B cell (primary cell): ENCODE measurements around the gene FAHD2A. TPM values are rescaled to one million over a fixed set of nuclear protein-coding genes. Genes with fewer than 3 reads are reported as not detected.

Experiments
- ATAC-seq: fragments of 200-7000 bp; cut with Tn5 transposase; one replicate; pipeline ENCODE4 v1.10.0; 2021; ENCODE audit warnings: low read depth, mild to moderate bottlenecking, moderate number of reproducible peaks, moderate library complexity
- CTCF ChIA-PET: fragments of 350-600 bp; sonication (Branson Sonifier 250); formaldehyde crosslinking; loops from one replicate; lab custom pipeline; 2021; ENCODE audit warnings: antibody characterized with exemption, inconsistent platforms; lab: Charles Lee
- POLR2A ChIA-PET: fragments of 350-600 bp; sonication (Branson Sonifier 250); formaldehyde crosslinking; loops from one replicate; lab custom pipeline; 2021; ENCODE audit warnings: antibody characterized with exemption; lab: Charles Lee
- DNase-seq: peaks from one replicate; pipeline ENCODE4 v3.0.0; 2013
- H2AFZ ChIP-seq: 2 replicates; pipeline ENCODE4 v1.6.1; 2012; ENCODE audit warnings: mild to moderate bottlenecking, low read depth, low read length; ENCODE audit not compliant: insufficient read depth, poor library complexity, severe bottlenecking
- H3K27ac ChIP-seq, 2 donors: 1 replicate in 1 of 2; 2 replicates in 1 of 2; pipeline ENCODE4 v1.5.1; 2012 to 2013; ENCODE audit warnings: low read length in 2 of 2, mild to moderate bottlenecking in 2 of 2, moderate library complexity in 1 of 2
- H3K27me3 ChIP-seq, 4 experiments: fragments of 200-600 bp in 1 of 4; sonication (generic) in 1 of 4; replicated peaks in 1 of 4; 1 replicate in 2 of 4; 2 replicates in 2 of 4; pipeline versions ENCODE4 v1.6.1 to v1.7.0; 2013 to 2016; ENCODE audit warnings: low read length in 3 of 4, mild to moderate bottlenecking in 2 of 4, mixed read lengths in 1 of 4, moderate library complexity in 1 of 4; ENCODE audit not compliant: insufficient read depth in 4 of 4, control insufficient read depth in 3 of 4; ENCODE audit errors: control extremely low read depth in 1 of 4
- H3K36me3 ChIP-seq, 2 experiments: replicated peaks in 1 of 2; 1 replicate in 1 of 2; 2 replicates in 1 of 2; pipeline versions ENCODE4 v1.6.1 to v1.7.1; 2013; ENCODE audit warnings: low read length in 1 of 2; ENCODE audit not compliant: insufficient read depth in 2 of 2, control insufficient read depth in 1 of 2; ENCODE audit errors: control extremely low read depth in 1 of 2, extremely low read depth in 1 of 2
- H3K4me1 ChIP-seq, 2 donors: fragments of 200-600 bp in 1 of 2; sonication (generic) in 1 of 2; 1 replicate in 1 of 2; 2 replicates in 1 of 2; pipeline versions ENCODE4 v1.5.1 to v1.6.1; 2013 to 2017; ENCODE audit warnings: low read length in 2 of 2; ENCODE audit not compliant: control insufficient read depth in 2 of 2, insufficient read depth in 2 of 2
- H3K4me2 ChIP-seq: replicated peaks from 2 replicates; pipeline ENCODE3; 2012; ENCODE audit warnings: mild to moderate bottlenecking, low read depth, low read length; ENCODE audit not compliant: poor library complexity, severe bottlenecking
- H3K4me3 ChIP-seq, 5 experiments: fragments of 200-600 bp in 1 of 5; sonication (generic) in 1 of 5; 1 replicate in 3 of 5; 2 replicates in 2 of 5; pipeline versions ENCODE4 v1.5.1 to v1.7.0; 2011 to 2016; ENCODE audit warnings: low read length in 4 of 5, mild to moderate bottlenecking in 4 of 5, low read depth in 2 of 5, control low read depth in 1 of 5, moderate library complexity in 1 of 5; ENCODE audit not compliant: insufficient read depth in 1 of 5; ENCODE audit errors: control extremely low read depth in 1 of 5, extremely low read depth in 1 of 5
- H3K79me2 ChIP-seq: fragments of 200-600 bp; sonication (generic); one replicate; pipeline ENCODE4 v1.6.0; 2016; ENCODE audit warnings: low read length; ENCODE audit not compliant: control insufficient read depth, insufficient read depth
- H3K9ac ChIP-seq: fragments of 200-600 bp; sonication (generic); 2 replicates; pipeline ENCODE4 v1.6.1; 2017; ENCODE audit warnings: mild to moderate bottlenecking, low read length, moderate library complexity
- H3K9me3 ChIP-seq, 3 donors: one replicate each; pipeline versions ENCODE4 v1.6.1 to v1.7.1; 2013; ENCODE audit warnings: low read length in 2 of 3; ENCODE audit not compliant: control insufficient read depth in 2 of 3, insufficient read depth in 1 of 3; ENCODE audit errors: control extremely low read depth in 1 of 3
- H4K20me1 ChIP-seq: 2 replicates; pipeline ENCODE4 v1.6.0; 2012; ENCODE audit warnings: mild to moderate bottlenecking, low read length; ENCODE audit not compliant: insufficient read depth, control insufficient read depth, poor library complexity, severe bottlenecking
- H3K27ac Mint-ChIP-seq: one replicate; pipeline ENCODE4 v1.8.0; 2021; ENCODE audit warnings: mixed read lengths
- H3K27me3 Mint-ChIP-seq: one replicate; pipeline ENCODE4 v1.8.0; 2021; ENCODE audit warnings: mixed read lengths
- H3K4me1 Mint-ChIP-seq: one replicate; pipeline ENCODE4 v1.8.0; 2021; ENCODE audit warnings: mixed read lengths
- H3K4me3 Mint-ChIP-seq: one replicate; pipeline ENCODE4 v1.8.0; 2021; ENCODE audit warnings: mixed read lengths
- H3K9me3 Mint-ChIP-seq: one replicate; pipeline ENCODE4 v1.8.0; 2022; ENCODE audit warnings: mixed read lengths; ENCODE audit not compliant: insufficient read depth
- EZH2 ChIP-seq: IDR thresholded peaks from 2 replicates; pipeline ENCODE4 v1.6.1; 2012; ENCODE audit warnings: borderline replicate concordance, low read depth, mild to moderate bottlenecking, moderate library complexity, low read length; ENCODE audit not compliant: insufficient read depth, poor library complexity, severe bottlenecking
- WGBS: methylation state at CpG from one replicate; pipeline ENCODE4 v1.1.5; 2013; ENCODE audit warnings: missing lambda C conversion rate; ENCODE audit not compliant: insufficient coverage; 5-methylcytosine and 5-hydroxymethylcytosine counted together
- intact Hi-C: fragments of 100-400 bp; cut with micrococcal nuclease; formaldehyde crosslinking; loops from one replicate; pipeline ENCODE4 v1.10.0; 2022
- polyA plus RNA-seq: library from polyadenylated mRNA; depleted of rRNA; stranded (reverse); fragments of >200 nt; gene quantifications from 2 replicates; pipeline ENCODE4 v1.2.3, GENCODE V29; 2012
- total RNA-seq, 2 donors: library from RNA; stranded (reverse); fragments of 120-200 nt in 1 of 2; gene quantifications; 1 replicate in 1 of 2; 2 replicates in 1 of 2; pipeline versions ENCODE4 v1.2.3 to v1.2.4, GENCODE V29; 2013 to 2022
- TF ChIP-seq, protein P1 (sequence below): fragments of 200-600 bp; IDR thresholded peaks from one replicate; pipeline ENCODE4 v1.8.0; 2022; ENCODE audit warnings: antibody characterized with exemption, mild to moderate bottlenecking

Gene FAHD2A
- total and polyA plus RNA-seq, 2 donors (not counting 1 experiment from before 2014, with no cell fraction given) = 18.3 to 22.9 TPM

DNA sequence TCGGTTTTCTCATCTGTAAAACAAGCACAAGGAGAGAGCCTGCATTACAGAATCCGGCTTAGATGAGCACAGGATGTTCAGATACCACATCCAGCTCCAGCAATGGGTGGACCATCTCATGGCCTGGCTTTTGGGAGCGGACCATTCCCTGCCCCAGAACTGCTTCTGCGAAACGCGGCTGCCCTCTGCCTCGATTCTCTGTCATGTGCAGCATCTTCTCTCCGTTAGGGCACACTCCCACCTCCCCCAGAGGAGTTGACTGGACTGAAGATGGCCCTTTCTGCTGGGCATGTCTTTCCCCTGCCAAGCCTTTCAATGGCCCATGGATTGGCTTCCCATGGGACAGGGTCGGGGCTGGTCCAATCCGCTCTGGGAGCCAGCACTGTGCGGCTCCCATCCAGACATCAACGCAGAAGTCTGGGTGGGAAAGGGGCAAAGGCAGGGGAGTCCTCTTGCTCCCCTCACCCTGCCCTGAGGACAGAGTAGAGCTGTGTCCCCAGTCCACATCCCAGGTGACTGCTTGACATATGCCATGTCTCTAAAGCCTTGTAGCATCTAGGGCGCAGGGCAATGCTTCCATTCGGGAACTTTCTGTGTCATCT lies 14.3 kb upstream of the FAHD2A start:
- intact Hi-C loops = no loop called here
- peaks cover 0 to 3% (median 0%) of the 10 kb centered on the region in 4 experiments for H3K27me3 ChIP-seq
- POLR2A ChIA-PET = no interaction called here

GRCh38 chr2:95388856-95389244 lies 13.7 kb upstream of the FAHD2A start:
- no peak for TF ChIP-seq EZH2
- TF ChIP-seq, protein P1, sequence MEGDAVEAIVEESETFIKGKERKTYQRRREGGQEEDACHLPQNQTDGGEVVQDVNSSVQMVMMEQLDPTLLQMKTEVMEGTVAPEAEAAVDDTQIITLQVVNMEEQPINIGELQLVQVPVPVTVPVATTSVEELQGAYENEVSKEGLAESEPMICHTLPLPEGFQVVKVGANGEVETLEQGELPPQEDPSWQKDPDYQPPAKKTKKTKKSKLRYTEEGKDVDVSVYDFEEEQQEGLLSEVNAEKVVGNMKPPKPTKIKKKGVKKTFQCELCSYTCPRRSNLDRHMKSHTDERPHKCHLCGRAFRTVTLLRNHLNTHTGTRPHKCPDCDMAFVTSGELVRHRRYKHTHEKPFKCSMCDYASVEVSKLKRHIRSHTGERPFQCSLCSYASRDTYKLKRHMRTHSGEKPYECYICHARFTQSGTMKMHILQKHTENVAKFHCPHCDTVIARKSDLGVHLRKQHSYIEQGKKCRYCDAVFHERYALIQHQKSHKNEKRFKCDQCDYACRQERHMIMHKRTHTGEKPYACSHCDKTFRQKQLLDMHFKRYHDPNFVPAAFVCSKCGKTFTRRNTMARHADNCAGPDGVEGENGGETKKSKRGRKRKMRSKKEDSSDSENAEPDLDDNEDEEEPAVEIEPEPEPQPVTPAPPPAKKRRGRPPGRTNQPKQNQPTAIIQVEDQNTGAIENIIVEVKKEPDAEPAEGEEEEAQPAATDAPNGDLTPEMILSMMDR = no peak
- no peak overlapping the region for H3K4me3 Mint-ChIP-seq
- no peaks in the 10 kb centered on the region for H3K4me1 ChIP-seq
- no peak overlapping the region for H3K9ac ChIP-seq
- no peak overlapping the region for H3K4me3 ChIP-seq
- H3K36me3 ChIP-seq = no peaks in the 10 kb centered on the region
- ATAC-seq (no peak), DNase-seq (no peak)
- H4K20me1 ChIP-seq = no peaks in the 10 kb centered on the region
- H3K4me2 ChIP-seq = no peak overlapping the region
- no peak overlapping the region for H3K27ac ChIP-seq
- no peaks in the 10 kb centered on the region for H3K79me2 ChIP-seq
- peaks cover 0 to 3% (median 0%) of the 10 kb centered on the region in 4 experiments for H3K27me3 ChIP-seq
- ChIA-PET POLR2A (no interaction called here), CTCF (interaction anchor here (0.7 kb wide), 1 partner anchor 14 kb away, joined by 3 read pairs; the partner anchor contains the start of gene FAHD2A)
- H2AFZ ChIP-seq = no peak overlapping the region
- intact Hi-C loops = no loop called here
- no peak overlapping the region for H3K27ac Mint-ChIP-seq
- no peaks in the 10 kb centered on the region for H3K9me3 Mint-ChIP-seq
- H3K4me1 Mint-ChIP-seq = no peaks in the 10 kb centered on the region
- H3K9me3 ChIP-seq = no peaks in the 10 kb centered on the region
- WGBS = 47% methylated on average over 15 of the region's 15 CpGs
- peaks cover 3% of the 10 kb centered on the region for H3K27me3 Mint-ChIP-seq

More for the DNA sequence above, 14.3 kb upstream of the FAHD2A start:
- Histone ChIP-seq H3K27ac (no peak overlapping the region), H3K4me2 (no peak overlapping the region), H3K9ac (no peak overlapping the region), H3K79me2 (no peaks in the 10 kb centered on the region), H4K20me1 (no peaks in the 10 kb centered on the region), H3K9me3 (no peaks in the 10 kb centered on the region), H3K4me1 (no peaks in the 10 kb centered on the region), H2AFZ (no peak overlapping the region), H3K4me3 (no peak overlapping the region), H3K36me3 (no peaks in the 10 kb centered on the region)
- DNase-seq = no peak
- peaks cover 5% of the 10 kb centered on the region for H3K27me3 Mint-ChIP-seq
- CTCF ChIA-PET = interaction anchor here (1.1 kb wide), 1 partner anchor 9 kb away, joined by 3 read pairs; no protein-coding TSS in a partner anchor
- H3K4me1 Mint-ChIP-seq = no peaks in the 10 kb centered on the region
- 89% methylated on average over 13 of the region's 14 CpGs for WGBS
- ATAC-seq = no peak
- no peak for TF ChIP-seq EZH2
- TF ChIP-seq, protein P1 = no peak
- no peak overlapping the region for H3K4me3 Mint-ChIP-seq
- H3K27ac Mint-ChIP-seq = no peak overlapping the region
- no peaks in the 10 kb centered on the region for H3K9me3 Mint-ChIP-seq
